Heart left ventricle (tissue), 16 donors: ENCODE results near the gene CBY3. TPM values are rescaled to one million over a fixed set of nuclear protein-coding genes. Genes with fewer than 3 reads are reported as not detected.
A peak's percentile ranks its signal among the peaks of the same experiment; 100 is the strongest.

Experiments
- ATAC-seq, 4 donors: fragments of 200-7000 bp; cut with Tn5 transposase; one replicate each; pipeline ENCODE4 v1.9.1; 2020 to 2022; ENCODE audit warnings: moderate library complexity in 4 of 4, mild to moderate bottlenecking in 3 of 4, moderate number of reproducible peaks in 1 of 4
- DNase-seq, 5 donors: peaks; one replicate each; pipeline ENCODE4 v3.0.0-alpha.2; 2020
- H3K27ac ChIP-seq, 12 donors: fragments of 200-600 bp; sonication (generic) in 4 of 12; one replicate each; pipeline versions ENCODE4 v1.5.0 to v1.8.0; 2016 to 2022; ENCODE audit warnings: mild to moderate bottlenecking in 2 of 12
- H3K27me3 ChIP-seq, 9 donors: fragments of 200-600 bp; sonication (generic) in 2 of 9; one replicate each; pipeline versions ENCODE4 v1.5.1 to v1.8.0; 2016 to 2022; ENCODE audit warnings: mild to moderate bottlenecking in 3 of 9
- H3K36me3 ChIP-seq, 9 donors: fragments of 200-600 bp; sonication (generic) in 2 of 9; one replicate each; pipeline versions ENCODE4 v1.5.0 to v1.8.0; 2018 to 2022; ENCODE audit warnings: mild to moderate bottlenecking in 2 of 9
- H3K4me1 ChIP-seq, 12 donors: fragments of 200-600 bp; sonication (generic) in 4 of 12; one replicate each; pipeline versions ENCODE4 v1.5.0 to v1.8.0; 2016 to 2022; ENCODE audit warnings: mild to moderate bottlenecking in 3 of 12
- H3K4me3 ChIP-seq, 12 donors: fragments of 200-600 bp; sonication (generic) in 4 of 12; one replicate each; pipeline versions ENCODE4 v1.5.0 to v1.8.0; 2017 to 2022; ENCODE audit warnings: mild to moderate bottlenecking in 9 of 12, moderate library complexity in 4 of 12
- H3K9me3 ChIP-seq, 12 donors: fragments of 200-600 bp; sonication (generic) in 4 of 12; one replicate each; pipeline versions ENCODE4 v1.5.0 to v1.8.0; 2016 to 2022; ENCODE audit warnings: mild to moderate bottlenecking in 1 of 12
- CTCF ChIP-seq, 12 donors: fragments of 200-600 bp; sonication (generic) in 4 of 12; IDR thresholded peaks; one replicate each; pipeline versions ENCODE4 v1.5.0 to v1.8.0; 2018 to 2022; ENCODE audit warnings: antibody characterized with exemption in 12 of 12, mild to moderate bottlenecking in 5 of 12
- POLR2A ChIP-seq, 2 donors: fragments of 450-650 bp; IDR thresholded peaks; one replicate each; pipeline ENCODE4 v1.6.1; 2017; ENCODE audit warnings: antibody characterized with exemption in 2 of 2, mild to moderate bottlenecking in 2 of 2, moderate library complexity in 2 of 2
- WGBS, 4 donors: extraction: QIAGEN DNeasy Blood & Tissue Kit in 2 of 4; methylation state at CpG; one replicate each; pipeline versions ENCODE4 v1.1.5 to v1.1.7; 2013 to 2018; 5-methylcytosine and 5-hydroxymethylcytosine counted together
- intact Hi-C, 10 donors: fragments of 100-400 bp; cut with DNase I; formaldehyde crosslinking; loops; one replicate each; pipeline versions ENCODE4 v1.11.1 to v1.14.2; 2022
- polyA plus RNA-seq, 2 donors: library from polyadenylated mRNA; stranded (reverse); fragments of 200-250 nt; gene quantifications; one replicate each; pipeline ENCODE4 v1.2.3, GENCODE V29; 2013
- total RNA-seq, 9 donors: library from RNA; depleted of rRNA in 2 of 9; stranded (reverse); fragments of >200 nt in 2 of 9; fragmentation: NEBNext Ultra II Directional in 3 of 9; extraction: Animal tissue kit (Norgen Biotek cat#: 25700) in 3 of 9; gene quantifications; one replicate each; pipeline versions ENCODE4 v1.1.0 to v1.2.4, GENCODE V29; 2016 to 2023
- donor health status: ischemic (EF 13 %, LVEDD 7.1; RV severe dilation, severe dysfunction).
- donor health status: healthy with polysubstance abuse.
- donor health status: DM: no; HTN: yes; CAD: no.
- donor health status: DM: no; HTN: no; CAD: no.
- donor health status: ischemic (EF 25% LVEDD 6.9; RV normal size, moderate dysfunction).
- donor health status: ischemic (EF 25% LVEDD 5.7; RV mildly dilated, moderate dysfunction).
- donor health status: healthy.
- donor health status: DM: yes; HTN: yes; CAD: no.
- donor health status: ischemic (EF 35%, LVEDD 5.7; RV mildly dilated, moderate dysfunction).
- donor health status: nonischemic (EF 11% LVEDD 7.7; RV severe dilation, severe dysfunction).
- donor health status: DM: yes; HTN: yes; CAD: no.
- donor health status: PGD.
- donor health status: ischemic (EF 29% LVEDD 5.4; RV normal size, mild dysfunction).
- donor health status: nonischemic (EF 23%, LVEDD 6.1; RV moderate dilation, normal function).

The CBY3 gene
- total and polyA plus RNA-seq, 11 donors = not detected

DNA sequence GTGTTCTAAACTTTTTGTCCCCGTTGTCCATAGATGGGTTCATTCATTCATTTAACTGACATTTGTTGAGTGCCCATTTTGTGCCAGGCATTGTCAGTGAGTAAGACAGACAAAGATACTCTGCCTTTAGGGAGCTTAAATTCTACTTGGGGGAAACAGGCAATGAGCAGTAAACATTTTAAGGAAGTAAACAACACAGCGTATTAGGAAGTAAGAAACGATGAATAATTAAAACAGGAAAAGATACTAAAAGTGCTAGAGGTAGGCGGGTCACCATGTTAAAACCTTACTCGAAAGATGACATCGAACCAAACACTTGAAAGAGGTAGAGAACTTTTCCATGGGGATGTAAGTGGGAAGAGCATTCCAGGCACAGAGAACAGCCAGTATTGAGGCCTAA lies 46.3 kb upstream of the CBY3 start:
- TF ChIP-seq POLR2A (IDR thresholded peaks at IDR 0.05) (no peak), CTCF (IDR thresholded peaks at IDR 0.05) (no peak)
- Histone ChIP-seq H3K27ac (peak overlapping the region in 1 of 12 donors; percentile 29), H3K9me3 (no peaks in the 10 kb centered on the region), H3K27me3 (no peaks in the 10 kb centered on the region), H3K36me3 (peaks cover 0 to 91% (median 90%) of the 10 kb centered on the region in 9 donors), H3K4me1 (peaks cover 0 to 34% (median 5%) of the 10 kb centered on the region in 12 donors), H3K4me3 (no peak overlapping the region)
- WGBS, 4 donors = 80 to 84% (median 83%) methylated on average over 6 of the region's 6 CpGs
- intact Hi-C loops = loop anchor here in 1 of 10 donors (5.0 kb wide), 1 partner anchor 70 kb away; no protein-coding TSS in a partner anchor
- ATAC-seq (no peak), DNase-seq (no peak)

GRCh38 chr5:179724163-179724562 lies 43.3 kb upstream of the CBY3 start:
- 80 to 86% (median 83%) methylated on average over 4 of the region's 4 CpGs for WGBS, 4 donors
- Histone ChIP-seq H3K27ac (peak overlapping the region in 2 of 12 donors; percentile 12 to 15), H3K27me3 (no peaks in the 10 kb centered on the region), H3K9me3 (no peaks in the 10 kb centered on the region), H3K4me1 (peaks cover 0 to 12% (median 0%) of the 10 kb centered on the region in 12 donors), H3K4me3 (no peak overlapping the region), H3K36me3 (peaks cover 0 to 100% (median 100%) of the 10 kb centered on the region in 9 donors)
- no peak for DNase-seq
- no peak for TF ChIP-seq POLR2A (IDR thresholded peaks at IDR 0.05)
- TF ChIP-seq CTCF (IDR thresholded peaks at IDR 0.05) = no peak
- no peak for ATAC-seq
- intact Hi-C loops = no loop called here

DNA sequence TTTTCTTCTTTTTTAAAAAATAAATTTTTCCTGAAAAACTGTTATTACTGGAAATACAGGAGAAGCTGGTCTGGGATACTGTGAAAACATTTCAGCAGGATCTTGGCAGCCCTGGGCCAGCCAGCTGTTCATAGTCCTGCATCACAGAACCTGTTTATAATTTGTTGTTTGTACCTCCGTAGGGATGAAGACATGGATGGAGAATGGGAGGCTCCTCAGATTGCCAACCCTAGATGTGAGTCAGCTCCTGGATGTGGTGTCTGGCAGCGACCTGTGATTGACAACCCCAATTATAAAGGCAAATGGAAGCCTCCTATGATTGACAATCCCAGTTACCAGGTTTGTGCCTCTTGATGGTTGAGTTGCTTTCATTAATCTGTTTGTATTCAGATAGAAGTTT lies 39.4 kb upstream of the CBY3 start:
- Histone ChIP-seq H3K27me3 (no peaks in the 10 kb centered on the region), H3K27ac (no peak overlapping the region), H3K9me3 (no peaks in the 10 kb centered on the region), H3K36me3 (peaks cover 0 to 100% (median 98%) of the 10 kb centered on the region in 9 donors), H3K4me3 (no peak overlapping the region), H3K4me1 (peaks cover 0 to 9% (median 0%) of the 10 kb centered on the region in 12 donors)
- ATAC-seq = no peak
- intact Hi-C loops = no loop called here
- 80 to 96% (median 90%) methylated on average over 2 of the region's 2 CpGs for WGBS, 4 donors
- DNase-seq = no peak
- no peak for TF ChIP-seq CTCF (IDR thresholded peaks at IDR 0.05)
- TF ChIP-seq POLR2A (IDR thresholded peaks at IDR 0.05) = no peak

GRCh38 chr5:179716286-179716685 lies 35.5 kb upstream of the CBY3 start:
- Histone ChIP-seq H3K36me3 (peaks cover 0 to 99% (median 96%) of the 10 kb centered on the region in 9 donors), H3K4me1 (no peaks in the 10 kb centered on the region), H3K27ac (no peak overlapping the region), H3K9me3 (no peaks in the 10 kb centered on the region), H3K27me3 (no peaks in the 10 kb centered on the region), H3K4me3 (no peak overlapping the region)
- TF ChIP-seq POLR2A (IDR thresholded peaks at IDR 0.05) (no peak), CTCF (IDR thresholded peaks at IDR 0.05) (no peak)
- DNase-seq (no peak), ATAC-seq (no peak)
- 61 to 89% (median 76%) methylated on average over 1 of the region's 1 CpG for WGBS, 4 donors
- intact Hi-C loops = no loop called here
